Measurements from ENCODE around the gene ZNF93. TPM values are rescaled to one million over a fixed set of nuclear protein-coding genes. Genes with fewer than 3 reads are reported as not detected.
A peak's percentile ranks its signal among the peaks of the same experiment; 100 is the strongest.
"Not testable (repeated sequence)": the region's sequence is repeated elsewhere in the genome, so short reads cannot be mapped to it uniquely, and the experiment has no call there.

ZNF93 gene
- polyA plus RNA-seq, 3 donors = 16.4 to 19.8 (median 17.9) TPM

- DNase-seq (ENCODE audit: extremely low read depth in 1 of 11, low read depth in 9 of 11, low spot score in 4 of 11) = no peak
These were observed 8.9 kb downstream of the ZNF93 start for GRCh38 chr19:19909654-19910053.

GRCh38 chr19:19911150-19911549 lies 10.4 kb downstream of the ZNF93 start:
- no peak for DNase-seq (ENCODE audit: extremely low read depth in 1 of 11, low read depth in 9 of 11, low spot score in 4 of 11)

DNA sequence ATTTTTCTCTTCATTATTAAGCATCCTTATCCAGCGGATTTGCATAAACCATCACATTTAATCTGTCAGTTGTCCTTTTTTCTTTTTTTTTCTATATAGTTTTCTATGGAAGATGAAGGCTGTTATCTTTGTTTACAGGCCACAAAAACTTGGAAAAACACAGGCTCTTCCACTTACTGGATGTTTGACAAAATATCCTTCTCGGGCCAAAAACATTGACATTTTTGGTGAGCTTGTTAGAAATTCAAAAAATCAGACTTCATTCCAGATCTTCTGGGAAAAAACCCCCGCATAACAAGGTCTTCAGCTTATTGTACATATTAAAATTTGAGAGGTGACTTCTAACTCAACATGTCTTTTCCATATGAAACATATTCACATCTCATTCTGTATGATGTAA lies 13.8 kb downstream of the ZNF93 start:
- DNase-seq (ENCODE audit: extremely low read depth in 1 of 11, low read depth in 9 of 11, low spot score in 4 of 11) = no peak

- not testable (repeated sequence) for DNase-seq (ENCODE audit: extremely low read depth in 1 of 11, low read depth in 9 of 11, low spot score in 4 of 11)
These were observed 29.7 kb downstream of the ZNF93 start for GRCh38 chr19:19930417-19930816.

DNA sequence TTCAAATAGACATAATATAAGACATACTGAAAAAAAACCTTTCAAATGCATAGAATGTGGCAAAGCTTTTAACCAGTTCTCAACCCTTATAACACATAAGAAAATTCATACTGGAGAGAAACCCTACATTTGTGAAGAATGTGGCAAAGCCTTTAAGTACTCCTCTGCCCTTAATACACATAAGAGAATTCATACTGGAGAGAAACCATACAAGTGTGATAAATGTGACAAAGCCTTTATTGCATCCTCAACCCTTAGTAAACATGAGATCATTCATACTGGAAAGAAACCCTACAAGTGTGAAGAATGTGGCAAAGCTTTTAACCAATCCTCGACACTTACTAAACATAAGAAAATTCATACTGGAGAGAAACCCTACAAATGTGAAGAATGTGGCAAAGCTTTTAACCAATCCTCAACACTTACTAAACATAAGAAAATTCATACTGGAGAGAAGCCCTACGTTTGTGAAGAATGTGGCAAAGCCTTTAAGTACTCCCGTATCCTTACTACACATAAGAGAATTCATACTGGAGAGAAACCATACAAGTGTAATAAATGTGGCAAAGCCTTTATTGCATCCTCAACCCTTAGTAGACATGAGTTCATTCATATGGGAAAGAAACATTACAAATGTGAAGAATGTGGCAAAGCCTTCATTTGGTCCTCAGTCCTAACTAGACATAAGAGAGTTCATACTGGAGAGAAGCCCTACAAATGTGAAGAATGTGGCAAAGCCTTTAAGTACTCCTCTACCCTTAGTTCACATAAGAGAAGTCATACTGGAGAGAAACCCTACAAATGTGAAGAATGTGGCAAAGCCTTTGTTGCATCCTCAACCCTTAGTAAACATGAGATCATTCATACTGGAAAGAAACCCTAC lies 32.9 kb downstream of the ZNF93 start:
- DNase-seq (ENCODE audit: extremely low read depth in 1 of 11, low read depth in 9 of 11, low spot score in 4 of 11) = not testable (repeated sequence)

- DNase-seq (ENCODE audit: extremely low read depth in 1 of 11, low read depth in 9 of 11, low spot score in 4 of 11) = no peak
These were observed 36.7 kb downstream of the ZNF93 start for GRCh38 chr19:19937403-19937802.

DNA sequence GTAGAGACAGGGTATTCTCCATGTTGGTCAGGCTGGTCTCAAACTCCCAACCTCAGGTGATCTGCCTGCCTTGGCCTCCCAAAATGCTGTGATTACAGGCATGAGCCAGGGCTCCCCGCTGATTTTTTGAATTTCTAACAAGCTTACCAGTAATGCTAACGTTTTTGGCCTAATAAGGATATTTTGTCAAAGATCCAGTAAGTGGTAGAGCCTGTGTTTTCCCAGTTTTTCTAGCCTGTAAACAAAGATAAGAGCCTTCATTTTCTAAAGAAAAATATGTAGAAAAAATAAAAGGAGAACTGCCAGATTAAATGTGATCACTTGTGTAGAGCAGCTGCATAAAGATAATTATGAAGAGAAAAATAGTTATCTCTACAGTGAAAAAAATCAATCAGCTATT lies 37.7 kb downstream of the ZNF93 start:
- DNase-seq (ENCODE audit: extremely low read depth in 1 of 11, low read depth in 9 of 11, low spot score in 4 of 11) = no peak

DNA sequence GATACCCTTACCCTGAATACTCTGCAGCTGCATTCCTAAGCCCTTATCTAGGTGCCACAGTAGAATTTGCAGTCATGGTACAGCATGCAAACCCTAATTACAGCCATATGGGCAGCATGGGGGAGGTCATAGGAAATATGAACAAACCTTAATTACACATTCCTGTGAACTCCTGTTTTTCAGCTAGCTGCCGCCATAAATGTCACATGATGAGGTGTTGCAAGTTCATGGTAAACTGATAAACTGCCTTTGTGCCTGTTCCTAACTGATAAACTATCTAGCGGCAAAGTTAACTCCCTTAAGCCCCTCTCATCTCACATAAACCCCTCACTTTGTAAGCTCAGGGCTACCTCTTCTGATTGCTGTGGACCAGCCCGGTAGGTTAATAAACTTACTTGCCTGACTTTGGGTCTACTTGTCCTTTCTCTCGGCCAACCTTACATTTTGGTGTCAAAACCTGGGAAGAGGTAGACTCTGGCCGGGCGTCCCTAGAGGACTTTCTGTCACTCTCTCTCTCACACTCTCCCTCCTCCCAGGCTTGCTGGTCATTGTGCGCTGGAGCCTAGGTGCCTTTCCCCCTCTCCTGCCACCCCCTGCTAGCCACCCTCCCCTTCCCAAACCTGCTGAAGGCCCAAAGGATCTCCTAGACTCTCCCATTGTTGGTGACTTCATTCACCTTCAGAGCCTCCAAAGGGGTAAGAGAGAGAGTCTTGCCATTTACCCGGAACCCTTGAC lies 43.3 kb downstream of the ZNF93 start:
- DNase-seq (ENCODE audit: extremely low read depth in 1 of 11, low read depth in 9 of 11, low spot score in 4 of 11) = no peak

GRCh38 chr19:19944583-19944880 lies 43.8 kb downstream of the ZNF93 start:
- no peak for DNase-seq (ENCODE audit: extremely low read depth in 1 of 11, low read depth in 9 of 11, low spot score in 4 of 11)

DNA sequence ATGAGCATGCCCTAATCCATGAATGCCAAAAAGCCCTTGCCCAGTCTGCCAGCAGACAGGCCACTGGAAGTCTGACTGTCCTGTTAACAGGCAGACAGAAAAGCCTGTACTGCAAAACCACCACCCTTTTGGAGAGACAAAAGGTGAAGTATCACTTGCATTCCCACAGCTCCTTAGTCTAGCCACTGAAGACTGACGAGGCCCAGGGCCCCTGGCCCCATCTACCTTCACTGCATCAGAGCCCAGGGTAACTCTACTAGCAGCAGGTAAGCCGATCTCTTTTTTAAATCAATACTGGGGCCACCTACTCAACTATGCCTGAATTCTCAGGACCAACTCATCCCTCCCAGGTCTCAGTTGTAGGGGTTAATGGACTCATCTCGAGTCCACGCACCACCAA lies 45.5 kb downstream of the ZNF93 start:
- no peak for DNase-seq (ENCODE audit: extremely low read depth in 1 of 11, low read depth in 9 of 11, low spot score in 4 of 11)

GRCh38 chr19:19948800-19949199 lies 48.1 kb downstream of the ZNF93 start:
- DNase-seq (ENCODE audit: extremely low read depth in 1 of 11, low read depth in 9 of 11, low spot score in 4 of 11) = no peak

- DNase-seq (ENCODE audit: extremely low read depth in 1 of 11, low read depth in 9 of 11, low spot score in 4 of 11) = no peak
These were observed 54.5 kb downstream of the ZNF93 start for GRCh38 chr19:19955208-19955607.

DNA sequence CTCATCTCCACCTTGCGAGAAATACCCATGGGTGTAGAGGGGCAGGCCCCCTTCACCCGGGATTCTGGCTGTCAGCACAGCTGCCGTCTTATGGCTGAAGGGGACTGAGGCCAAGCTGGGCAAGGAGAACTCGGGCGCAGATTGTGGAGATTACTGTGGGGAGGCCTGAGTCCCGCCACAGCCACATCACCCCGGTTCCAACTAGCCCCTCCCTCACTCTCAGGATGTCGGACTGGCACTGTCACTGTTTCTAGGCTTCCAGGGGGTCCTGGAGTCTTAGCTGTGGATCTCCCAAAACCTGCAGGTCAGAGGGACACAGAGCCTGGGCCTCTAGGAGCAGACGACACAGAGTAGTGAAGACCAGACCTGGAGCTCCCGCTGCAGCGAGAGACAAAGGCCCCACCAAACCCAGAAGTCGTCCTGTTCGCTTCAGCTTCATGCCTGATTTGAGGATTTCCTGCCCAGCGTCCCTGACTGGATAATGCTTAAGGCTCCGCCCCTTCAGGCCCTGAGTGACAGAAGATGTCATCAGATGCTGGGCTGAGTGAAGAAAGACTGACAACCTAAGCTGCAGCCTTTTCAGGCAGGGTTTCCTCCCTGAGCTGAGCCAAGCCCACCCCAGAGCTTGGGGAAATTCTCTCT lies 55.8 kb downstream of the ZNF93 start:
- DNase-seq (ENCODE audit: extremely low read depth in 1 of 11, low read depth in 9 of 11, low spot score in 4 of 11) = peak in 4 of 11 donors; percentile 1 to 7 (median 4)

- not testable (repeated sequence) for DNase-seq (ENCODE audit: extremely low read depth in 1 of 11, low read depth in 9 of 11, low spot score in 4 of 11)
These were observed 57.0 kb downstream of the ZNF93 start for GRCh38 chr19:19957766-19958165.

DNA sequence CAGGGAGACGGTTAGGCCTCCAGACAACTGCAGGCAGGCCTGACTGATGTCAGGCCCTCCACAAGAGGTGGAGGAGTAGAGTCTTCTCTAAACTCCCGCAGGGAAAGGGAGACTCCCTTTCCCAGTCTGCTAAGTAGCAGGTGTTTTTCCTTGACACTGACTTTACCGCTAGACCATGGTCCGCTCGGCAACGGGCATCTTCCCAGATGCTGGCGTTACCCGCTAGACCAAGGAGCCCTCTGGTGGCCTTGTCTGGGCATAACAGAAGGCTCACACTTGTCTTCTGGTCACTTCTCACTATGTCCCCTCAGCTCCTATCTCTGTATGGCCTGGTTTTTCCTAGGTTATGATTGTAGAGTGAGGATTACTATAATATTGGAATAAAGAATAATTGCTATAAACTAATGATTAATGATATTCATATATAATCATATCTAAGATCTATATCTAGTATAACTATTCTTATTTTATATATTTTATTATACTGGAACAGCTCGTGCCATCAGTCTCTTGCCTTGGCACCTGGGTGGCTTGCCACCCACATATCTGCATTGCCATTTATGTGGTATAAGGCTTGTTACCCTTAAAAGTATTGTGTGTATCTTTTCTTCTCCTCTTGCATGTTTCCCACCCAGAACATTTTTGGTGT lies 58.5 kb downstream of the ZNF93 start:
- peak; percentile 39 to 67 (median 55) for DNase-seq (ENCODE audit: extremely low read depth in 1 of 11, low read depth in 9 of 11, low spot score in 4 of 11)

DNA sequence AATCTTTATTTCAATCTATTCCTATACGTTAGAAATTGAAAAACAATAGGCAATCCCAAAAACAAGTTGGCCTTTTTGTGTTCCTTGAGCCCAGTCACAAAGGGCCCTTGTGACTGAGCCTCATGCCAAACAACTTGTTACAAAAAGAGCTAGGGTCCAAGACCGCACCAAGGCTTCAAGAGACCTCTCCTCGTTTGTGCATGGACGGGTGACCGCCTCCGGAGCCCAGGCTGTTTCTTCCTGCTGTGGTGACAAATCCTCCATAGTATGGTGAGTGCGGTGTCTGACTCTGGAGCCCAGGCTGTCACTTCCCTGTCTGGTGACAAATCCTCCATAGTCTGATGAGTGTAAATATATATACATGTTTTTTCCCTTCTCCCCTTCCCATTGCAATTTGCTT lies 63.7 kb downstream of the ZNF93 start:
- DNase-seq (ENCODE audit: extremely low read depth in 1 of 11, low read depth in 9 of 11, low spot score in 4 of 11) = no peak

- DNase-seq (ENCODE audit: extremely low read depth in 1 of 11, low read depth in 9 of 11, low spot score in 4 of 11) = not testable (repeated sequence)
These were observed 65.4 kb downstream of the ZNF93 start for GRCh38 chr19:19966126-19966525.

DNA sequence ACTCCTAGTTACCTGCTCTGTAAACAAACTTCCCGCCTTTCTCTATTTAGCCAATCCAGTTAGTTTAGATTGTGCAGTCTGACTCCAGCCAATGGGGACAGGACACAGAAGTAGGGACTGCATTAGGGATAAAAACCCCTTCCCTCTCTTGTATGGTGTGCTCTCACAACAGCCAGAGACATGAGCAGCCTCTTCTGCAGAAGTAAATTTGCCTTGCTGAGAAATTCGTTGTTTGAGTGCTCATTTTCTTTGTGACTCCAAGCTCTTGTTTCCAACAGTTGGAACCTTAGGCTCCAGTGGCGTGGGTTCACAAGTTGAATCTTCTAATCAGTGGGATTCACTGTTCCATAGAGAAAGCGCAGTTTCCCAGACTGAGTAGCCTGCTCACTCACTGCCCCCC lies 66.1 kb downstream of the ZNF93 start:
- no peak for DNase-seq (ENCODE audit: extremely low read depth in 1 of 11, low read depth in 9 of 11, low spot score in 4 of 11)
